DMS153 (cell line): ENCODE data around the gene LHX5.
A peak's percentile ranks its signal among the peaks of the same experiment; 100 is the strongest.

Experiments used
- DNase-seq: peaks from one replicate; lab custom pipeline; 2025; lab: John Stamatoyannopoulos, UW

Gene LHX5

GRCh38 chr12:113439301-113439597 is 32.4 kb downstream of the LHX5 start:
- no peak for DNase-seq

GRCh38 chr12:113438523-113439300 is 33.0 kb downstream of the LHX5 start:
- DNase-seq, result no peak

- no peak for DNase-seq
These were observed 34.0 kb downstream of the LHX5 start for GRCh38 chr12:113437729-113438100.

- DNase-seq, result no peak
These were observed 34.5 kb downstream of the LHX5 start for GRCh38 chr12:113436993-113437728.

GRCh38 chr12:113436586-113436985 is 35.1 kb downstream of the LHX5 start:
- no peak for DNase-seq

GRCh38 chr12:113435367-113435766 is 36.3 kb downstream of the LHX5 start:
- no peak for DNase-seq

GRCh38 chr12:113432986-113433385 is 38.7 kb downstream of the LHX5 start:
- DNase-seq, result no peak

GRCh38 chr12:113428482-113428881 is 43.2 kb downstream of the LHX5 start:
- DNase-seq, result no peak

GRCh38 chr12:113427882-113428281 is 43.8 kb downstream of the LHX5 start:
- no peak for DNase-seq

- DNase-seq, result no peak
These were observed 45.7 kb downstream of the LHX5 start for GRCh38 chr12:113425960-113426453.

- DNase-seq, result no peak
These were observed 46.5 kb downstream of the LHX5 start for GRCh38 chr12:113424915-113425823.

- no peak for DNase-seq
These were observed 47.2 kb downstream of the LHX5 start for GRCh38 chr12:113424456-113424855.

GRCh38 chr12:113422886-113423669 is 48.6 kb downstream of the LHX5 start:
- DNase-seq, result no peak

- DNase-seq, result peak; percentile 34
These were observed 49.4 kb downstream of the LHX5 start, which contains the start of gene SDSL for GRCh38 chr12:113422030-113422885. TSS of gene SDSL (plus strand) at chr12:113422380. CDS start at chr12:113427983, 5,603 bp downstream.

- no peak for DNase-seq
These were observed 50.6 kb downstream of the LHX5 start for GRCh38 chr12:113420996-113421595.

- no peak for DNase-seq
These were observed 53.3 kb downstream of the LHX5 start for GRCh38 chr12:113418213-113418879.

GRCh38 chr12:113416091-113416754 is 55.4 kb downstream of the LHX5 start:
- no peak for DNase-seq

- no peak for DNase-seq
These were observed 57.1 kb downstream of the LHX5 start for GRCh38 chr12:113414519-113415038.

- DNase-seq, result peak; percentile 18
These were observed 58.2 kb downstream of the LHX5 start for GRCh38 chr12:113413488-113413939.
